ENCODE results near the gene FGD5. TPM values are rescaled to one million over a fixed set of nuclear protein-coding genes. Genes with fewer than 3 reads are reported as not detected.

FGD5 gene
- total and polyA plus RNA-seq, 9 of the 15 experiments (the other 6 are each of a cell fraction or from before 2014, with no cell fraction given): 0.18 TPM; not detected in 8

DNA sequence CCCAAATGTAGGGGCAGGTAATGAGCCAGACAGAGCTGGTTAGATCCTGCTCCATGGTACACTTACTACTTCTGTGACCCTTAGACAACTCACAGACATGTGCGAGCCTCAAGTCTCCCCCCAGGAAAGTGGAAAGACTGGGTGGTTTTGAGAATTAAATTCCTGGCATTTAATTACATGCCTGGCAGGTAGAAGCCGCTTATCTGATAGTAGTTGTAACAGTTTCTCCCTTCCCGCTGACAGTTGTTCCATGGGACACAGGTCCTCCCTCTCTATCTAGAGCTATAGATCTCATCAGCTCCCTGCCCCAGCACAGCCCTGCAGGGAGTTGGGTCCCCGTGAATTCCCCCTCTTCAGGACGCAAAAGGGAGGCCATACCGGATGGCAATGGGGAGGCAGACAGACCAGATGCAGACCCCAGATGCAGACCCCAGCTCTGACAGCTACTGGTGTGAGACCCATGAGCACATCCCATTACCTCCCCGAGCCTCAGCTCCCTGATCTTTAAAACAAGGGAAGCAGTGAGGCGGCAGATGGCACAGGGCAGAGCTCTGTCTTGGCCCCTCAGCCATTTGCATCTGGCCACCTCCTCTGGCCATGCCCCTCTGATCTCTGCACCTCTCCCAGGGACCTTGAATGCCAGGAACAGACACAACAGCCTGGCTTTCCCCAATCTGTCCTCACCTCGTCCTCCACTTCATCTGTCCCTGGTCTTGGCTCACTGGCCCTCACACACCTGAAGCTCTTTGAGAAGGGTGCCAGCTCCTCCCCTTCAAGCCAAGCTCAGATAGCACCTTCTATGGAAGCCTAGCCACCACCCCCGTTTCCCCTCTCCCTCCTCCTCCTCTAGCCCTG lies 94.5 kb downstream of the FGD5 start (continued):
- TF ChIP-seq, protein P1, sequence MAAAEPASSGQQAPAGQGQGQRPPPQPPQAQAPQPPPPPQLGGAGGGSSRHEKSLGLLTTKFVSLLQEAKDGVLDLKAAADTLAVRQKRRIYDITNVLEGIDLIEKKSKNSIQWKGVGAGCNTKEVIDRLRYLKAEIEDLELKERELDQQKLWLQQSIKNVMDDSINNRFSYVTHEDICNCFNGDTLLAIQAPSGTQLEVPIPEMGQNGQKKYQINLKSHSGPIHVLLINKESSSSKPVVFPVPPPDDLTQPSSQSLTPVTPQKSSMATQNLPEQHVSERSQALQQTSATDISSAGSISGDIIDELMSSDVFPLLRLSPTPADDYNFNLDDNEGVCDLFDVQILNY (CRISPR knock-in tag; IDR thresholded peaks at IDR 0.05): no peak
- no peak for TF ChIP-seq ZBTB7A (IDR thresholded peaks at IDR 0.05; ENCODE audit: borderline replicate concordance, control insufficient read depth, low read depth, low read length)
- no peak for TF ChIP-seq SIN3B (IDR thresholded peaks at IDR 0.05; ENCODE audit: low read depth)
- TF ChIP-seq ARID2 (IDR thresholded peaks at IDR 0.05): no peak
- TF ChIP-seq, protein P2, sequence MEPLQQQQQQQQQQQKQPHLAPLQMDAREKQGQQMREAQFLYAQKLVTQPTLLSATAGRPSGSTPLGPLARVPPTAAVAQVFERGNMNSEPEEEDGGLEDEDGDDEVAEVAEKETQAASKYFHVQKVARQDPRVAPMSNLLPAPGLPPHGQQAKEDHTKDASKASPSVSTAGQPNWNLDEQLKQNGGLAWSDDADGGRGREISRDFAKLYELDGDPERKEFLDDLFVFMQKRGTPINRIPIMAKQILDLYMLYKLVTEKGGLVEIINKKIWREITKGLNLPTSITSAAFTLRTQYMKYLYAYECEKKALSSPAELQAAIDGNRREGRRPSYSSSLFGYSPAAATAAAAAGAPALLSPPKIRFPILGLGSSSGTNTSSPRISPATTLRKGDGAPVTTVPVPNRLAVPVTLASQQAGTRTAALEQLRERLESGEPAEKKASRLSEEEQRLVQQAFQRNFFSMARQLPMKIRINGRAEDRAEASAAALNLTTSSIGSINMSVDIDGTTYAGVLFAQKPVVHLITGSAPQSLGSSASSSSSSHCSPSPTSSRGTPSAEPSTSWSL (CRISPR knock-in tag; IDR thresholded peaks at IDR 0.05; ENCODE audit: borderline replicate concordance): no peak
- no peak for TF ChIP-seq KLF1 (tag; IDR thresholded peaks at IDR 0.05)
- TF ChIP-seq ZNF253 (CRISPR knock-in tag; conservative IDR thresholded peaks at IDR 0.05): no peak

Data from K562 (cell line).